IMR-90 (cell line): ENCODE measurements around the gene SCFD2. TPM values are rescaled to one million over a fixed set of nuclear protein-coding genes. Genes with fewer than 3 reads are reported as not detected.

Experiments used
- ATAC-seq: fragments of 200-7000 bp; cut with Tn5 transposase; 2 replicates; pipeline ENCODE4 v1.9.1; 2020; ENCODE audit warnings: low read depth, mild to moderate bottlenecking, moderate library complexity
- BruUV-seq: library from RNA; stranded (reverse); fragments of 400-500 nt; replicated peaks from 2 replicates; lab custom pipeline; 2021; lab: Mats Ljungman, UMichigan
- CTCF ChIA-PET: fragments of 300-600 bp; formaldehyde crosslinking; extraction: SDS; loops from one replicate; lab custom pipeline; 2021; ENCODE audit warnings: antibody characterized with exemption; lab: Yijun Ruan, JAX
- POLR2A ChIA-PET: fragments of 300-600 bp; sonication (Branson Sonifier 250); formaldehyde crosslinking; loops from one replicate; lab custom pipeline; 2022; ENCODE audit warnings: antibody characterized with exemption; ENCODE audit not compliant: unreplicated experiment; lab: Charles Lee
- DNase-seq: peaks from one replicate; pipeline ENCODE4 v3.0.0; 2013
- H2AFZ ChIP-seq: replicated peaks from 2 replicates; pipeline ENCODE3; 2013; ENCODE audit warnings: low read length, mild to moderate bottlenecking; ENCODE audit not compliant: poor library complexity
- H2AK5ac ChIP-seq: 2 replicates; pipeline ENCODE4 v1.6.1; 2013; ENCODE audit warnings: low read depth, low read length, inconsistent platforms
- H2AK9ac ChIP-seq: replicated peaks from 2 replicates; pipeline ENCODE3; 2013; ENCODE audit warnings: mild to moderate bottlenecking, low read depth, low read length, moderate library complexity; ENCODE audit not compliant: poor library complexity
- H2BK120ac ChIP-seq: 2 replicates; pipeline ENCODE4 v1.6.1; 2013; ENCODE audit warnings: low read depth, low read length, inconsistent platforms
- H2BK15ac ChIP-seq: 3 replicates; pipeline ENCODE4 v1.6.1; 2013; ENCODE audit warnings: low read depth, low read length, inconsistent platforms
- H2BK20ac ChIP-seq: 2 replicates; pipeline ENCODE4 v1.6.1; 2013; ENCODE audit warnings: low read depth, mild to moderate bottlenecking, inconsistent platforms, low read length, moderate library complexity
- H2BK5ac ChIP-seq: 2 replicates; pipeline ENCODE4 v1.6.1; 2013; ENCODE audit warnings: mild to moderate bottlenecking, low read depth, low read length, inconsistent platforms; ENCODE audit not compliant: poor library complexity, severe bottlenecking
- H3K14ac ChIP-seq: replicated peaks from 2 replicates; pipeline ENCODE4 v1.6.1; 2013; ENCODE audit warnings: low read depth, low read length, inconsistent platforms
- H3K18ac ChIP-seq: 2 replicates; pipeline ENCODE4 v1.6.1; 2013; ENCODE audit warnings: low read depth, low read length, control low read depth
- H3K23ac ChIP-seq: 2 replicates; pipeline ENCODE4 v1.6.1; 2013; ENCODE audit warnings: low read depth, low read length, inconsistent platforms
- H3K27ac ChIP-seq: 2 replicates; pipeline ENCODE4 v1.5.1; 2013; ENCODE audit warnings: mild to moderate bottlenecking, control low read depth, low read length; ENCODE audit not compliant: insufficient read depth
- H3K27me3 ChIP-seq: 2 replicates; pipeline ENCODE4 v1.6.1; 2013; ENCODE audit warnings: low read length; ENCODE audit not compliant: control insufficient read depth, insufficient read depth
- H3K36me3 ChIP-seq: 2 replicates; pipeline ENCODE4 v1.6.1; 2013; ENCODE audit warnings: low read length, mixed read lengths; ENCODE audit not compliant: control insufficient read depth, insufficient read depth
- H3K4ac ChIP-seq: 2 replicates; pipeline ENCODE4 v1.6.1; 2013; ENCODE audit warnings: low read depth, low read length, inconsistent platforms
- H3K4me1 ChIP-seq: 2 replicates; pipeline ENCODE4 v1.6.1; 2013; ENCODE audit warnings: low read length, mixed read lengths; ENCODE audit not compliant: control insufficient read depth, insufficient read depth
- H3K4me2 ChIP-seq: 2 replicates; pipeline ENCODE4 v1.6.1; 2013; ENCODE audit warnings: low read depth, mild to moderate bottlenecking, control low read depth, low read length, moderate library complexity
- H3K4me3 ChIP-seq: 2 replicates; pipeline ENCODE4 v1.5.1; 2013; ENCODE audit warnings: low read depth, mild to moderate bottlenecking, control low read depth, low read length, moderate library complexity; ENCODE audit not compliant: insufficient read depth
- H3K56ac ChIP-seq: 2 replicates; pipeline ENCODE4 v1.6.1; 2013; ENCODE audit warnings: low read length, inconsistent platforms; ENCODE audit not compliant: insufficient read depth; ENCODE audit errors: extremely low read depth
- H3K79me1 ChIP-seq, 2 experiments: 2 replicates each; pipeline ENCODE4 v1.6.1; 2013; ENCODE audit warnings: low read length in 2 of 2, inconsistent platforms in 1 of 2, low read depth in 1 of 2
- H3K9ac ChIP-seq: 2 replicates; pipeline ENCODE4 v1.6.1; 2013; ENCODE audit warnings: low read depth, low read length, control low read depth
- H3K9me1 ChIP-seq: 2 replicates; pipeline ENCODE4 v1.6.1; 2013; ENCODE audit warnings: low read length, inconsistent platforms; ENCODE audit not compliant: insufficient read depth
- H3K9me3 ChIP-seq: 2 replicates; pipeline ENCODE4 v1.6.1; 2013; ENCODE audit warnings: low read length; ENCODE audit not compliant: control insufficient read depth, insufficient read depth
- H4K20me1 ChIP-seq: 2 replicates; pipeline ENCODE4 v1.6.1; 2013; ENCODE audit warnings: low read length, inconsistent platforms; ENCODE audit not compliant: insufficient read depth
- H4K5ac ChIP-seq: 2 replicates; pipeline ENCODE4 v1.6.1; 2013; ENCODE audit warnings: mild to moderate bottlenecking, low read depth, low read length, control low read depth
- H4K8ac ChIP-seq, 2 experiments: 2 replicates each; pipeline ENCODE4 v1.6.1; 2013; ENCODE audit warnings: low read depth in 2 of 2, low read length in 2 of 2, control low read depth in 1 of 2, inconsistent platforms in 1 of 2
- H4K91ac ChIP-seq: 2 replicates; pipeline ENCODE4 v1.6.1; 2013; ENCODE audit warnings: low read depth, low read length, inconsistent platforms; ENCODE audit not compliant: insufficient read depth
- FOS ChIP-seq: fragments of 150-350 bp; IDR thresholded peaks from 2 replicates; pipeline ENCODE4 v1.6.1; 2016; ENCODE audit warnings: low read depth, low read length
- MXI1 ChIP-seq: IDR thresholded peaks from 2 replicates; pipeline ENCODE4 v1.6.1; 2012; ENCODE audit warnings: low read depth, mild to moderate bottlenecking, low read length, moderate library complexity, borderline replicate concordance
- POLR2A ChIP-seq: IDR thresholded peaks from 2 replicates; pipeline ENCODE4 v1.6.1; 2012; ENCODE audit warnings: mild to moderate bottlenecking, low read depth, low read length
- RCOR1 ChIP-seq: IDR thresholded peaks from 2 replicates; pipeline ENCODE4 v1.6.1; 2012; ENCODE audit warnings: mild to moderate bottlenecking, low read length, improper control_type of control experiment; ENCODE audit not compliant: insufficient replicate concordance
- WGBS, 2 experiments: methylation state at CpG; one replicate each; pipeline versions ENCODE4 v1.1.5 to v1.1.7; 2013; ENCODE audit warnings: missing lambda C conversion rate in 2 of 2; ENCODE audit not compliant: insufficient read length in 1 of 2; ENCODE audit errors: extremely low coverage in 2 of 2; 5-methylcytosine and 5-hydroxymethylcytosine counted together
- dilution Hi-C: fragments of 300-500 bp; cut with HindIII; formaldehyde crosslinking; loops from one replicate; pipeline ENCODE4 v1.14.3; 2018; ENCODE audit warnings: low sequenced_read_pairs; ENCODE audit not compliant: unreplicated experiment
- in situ Hi-C: fragments of 300-500 bp; cut with MboI; formaldehyde crosslinking; loops from 3 replicates; pipeline ENCODE4 v1.14.3; 2019; ENCODE audit warnings: low sequenced_read_pairs, inconsistent platforms, mixed read lengths
- intact Hi-C: fragments of 100-400 bp; cut with micrococcal nuclease; formaldehyde crosslinking; loops from 2 replicates; pipeline ENCODE4 v1.10.0; 2022
- polyA plus RNA-seq, 3 experiments: library from polyadenylated mRNA; depleted of rRNA; stranded (reverse); fragments of >200 nt; gene quantifications; 2 replicates each; pipeline ENCODE4 v1.2.3, GENCODE V29; 2012; ENCODE audit warnings: low replicate concordance in 1 of 3
- total RNA-seq: library from RNA; depleted of rRNA; stranded (reverse); fragments of >200 nt; gene quantifications from 2 replicates; pipeline ENCODE4 v1.2.3, GENCODE V29; 2012
- TF ChIP-seq, protein P1 (sequence below): fragments of 150-350 bp; IDR thresholded peaks from 2 replicates; pipeline ENCODE4 v1.6.1; 2016; ENCODE audit warnings: low read depth, mild to moderate bottlenecking, low read length, moderate library complexity, borderline replicate concordance
- TF ChIP-seq, protein P2 (sequence below): conservative IDR thresholded peaks from 2 replicates; pipeline ENCODE4 v1.5.1; 2012; ENCODE audit warnings: mild to moderate bottlenecking, low read depth, low read length, improper control_type of control experiment

SCFD2 gene
- total and polyA plus RNA-seq, 2 of the 4 experiments (the other 2 are of a cell fraction) = 18.9 to 62.4 TPM

DNA sequence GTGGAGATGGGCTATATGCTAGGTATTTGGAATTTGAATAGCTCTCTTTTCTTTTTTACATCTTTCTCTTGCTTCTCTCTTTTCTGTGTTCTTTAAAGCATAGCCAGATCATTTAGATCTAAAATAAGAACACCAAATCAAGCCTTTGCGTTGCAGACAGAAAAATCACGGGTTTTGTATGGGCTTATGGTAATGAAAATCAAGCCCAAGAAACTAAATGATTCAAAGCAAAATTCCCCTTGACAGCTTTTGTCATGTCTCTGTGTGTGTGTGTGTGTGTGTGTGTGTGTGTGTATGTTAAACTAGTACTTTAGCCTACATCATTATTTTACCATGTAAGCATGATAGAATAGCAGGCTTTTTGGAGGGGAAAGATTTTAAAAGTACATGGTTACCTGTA is 505.5 kb downstream of the SCFD2 start:
- Histone ChIP-seq H3K27me3 (peaks cover 8% of the 10 kb centered on the region), H4K8ac (no peak overlapping the region), H3K56ac (no peak overlapping the region), H3K27ac (no peak overlapping the region), H3K9me1 (peaks cover 3% of the 10 kb centered on the region; the same call in 1 of the 2 replicates), H4K5ac (no peak overlapping the region), H3K4ac (no peak overlapping the region), H2AK9ac (no peak overlapping the region), H4K20me1 (no peaks in the 10 kb centered on the region), H2AFZ (no peak overlapping the region), H3K23ac (no peak overlapping the region), H2BK20ac (no peak overlapping the region), H4K91ac (no peak overlapping the region), H3K79me1 (no peaks in the 10 kb centered on the region; a peak in 1 of 4 replicates), H3K4me2 (no peak overlapping the region), H2BK15ac (no peak overlapping the region), H3K4me1 (peaks cover 9% of the 10 kb centered on the region), H3K36me3 (peaks cover 6% of the 10 kb centered on the region), H3K14ac (no peak overlapping the region), H3K9ac (no peak overlapping the region), H3K4me3 (no peak overlapping the region), H2AK5ac (no peak overlapping the region), H2BK120ac (no peak overlapping the region), H3K9me3 (peaks cover 5% of the 10 kb centered on the region), H2BK5ac (no peak overlapping the region), H3K18ac (no peak overlapping the region)
- POLR2A ChIA-PET = no interaction called here
- TF ChIP-seq MXI1 (no peak), FOS (no peak), POLR2A (no peak), RCOR1 (no peak)
- TF ChIP-seq, protein P1, sequence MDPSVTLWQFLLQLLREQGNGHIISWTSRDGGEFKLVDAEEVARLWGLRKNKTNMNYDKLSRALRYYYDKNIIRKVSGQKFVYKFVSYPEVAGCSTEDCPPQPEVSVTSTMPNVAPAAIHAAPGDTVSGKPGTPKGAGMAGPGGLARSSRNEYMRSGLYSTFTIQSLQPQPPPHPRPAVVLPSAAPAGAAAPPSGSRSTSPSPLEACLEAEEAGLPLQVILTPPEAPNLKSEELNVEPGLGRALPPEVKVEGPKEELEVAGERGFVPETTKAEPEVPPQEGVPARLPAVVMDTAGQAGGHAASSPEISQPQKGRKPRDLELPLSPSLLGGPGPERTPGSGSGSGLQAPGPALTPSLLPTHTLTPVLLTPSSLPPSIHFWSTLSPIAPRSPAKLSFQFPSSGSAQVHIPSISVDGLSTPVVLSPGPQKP = no peak
- TF ChIP-seq, protein P2, sequence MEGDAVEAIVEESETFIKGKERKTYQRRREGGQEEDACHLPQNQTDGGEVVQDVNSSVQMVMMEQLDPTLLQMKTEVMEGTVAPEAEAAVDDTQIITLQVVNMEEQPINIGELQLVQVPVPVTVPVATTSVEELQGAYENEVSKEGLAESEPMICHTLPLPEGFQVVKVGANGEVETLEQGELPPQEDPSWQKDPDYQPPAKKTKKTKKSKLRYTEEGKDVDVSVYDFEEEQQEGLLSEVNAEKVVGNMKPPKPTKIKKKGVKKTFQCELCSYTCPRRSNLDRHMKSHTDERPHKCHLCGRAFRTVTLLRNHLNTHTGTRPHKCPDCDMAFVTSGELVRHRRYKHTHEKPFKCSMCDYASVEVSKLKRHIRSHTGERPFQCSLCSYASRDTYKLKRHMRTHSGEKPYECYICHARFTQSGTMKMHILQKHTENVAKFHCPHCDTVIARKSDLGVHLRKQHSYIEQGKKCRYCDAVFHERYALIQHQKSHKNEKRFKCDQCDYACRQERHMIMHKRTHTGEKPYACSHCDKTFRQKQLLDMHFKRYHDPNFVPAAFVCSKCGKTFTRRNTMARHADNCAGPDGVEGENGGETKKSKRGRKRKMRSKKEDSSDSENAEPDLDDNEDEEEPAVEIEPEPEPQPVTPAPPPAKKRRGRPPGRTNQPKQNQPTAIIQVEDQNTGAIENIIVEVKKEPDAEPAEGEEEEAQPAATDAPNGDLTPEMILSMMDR = no peak
- ATAC-seq (no peak), DNase-seq (no peak)
- dilution Hi-C loops = no loop called here
- intact Hi-C loops = loop anchor here (5.0 to 10.0 kb wide), 3 partner anchors 97 to 486 kb away; partner anchors contain the start of gene USP46
- no TSS peak for BruUV-seq
- CTCF ChIA-PET = no interaction called here
- no CpG with 5 or more reads among the region's 2 CpGs for WGBS, 2 experiments
- in situ Hi-C loops = no loop called here
